Neural cell (in vitro differentiated cells): ENCODE data around the gene WTAP.

ENCODE experiments used
- EP300 ChIP-seq: fragments of 450-650 bp; conservative IDR thresholded peaks from 2 replicates; pipeline ENCODE4 v1.6.1; 2014; ENCODE audit warnings: antibody characterized with exemption, mild to moderate bottlenecking, moderate library complexity; ENCODE audit not compliant: poor library complexity, severe bottlenecking
- EZH2 ChIP-seq: fragments of 200-600, 300-800 bp; shearing (Covaris generic), sonication (generic); IDR thresholded peaks from 2 replicates; pipeline ENCODE4 v1.6.1; 2014; ENCODE audit warnings: antibody characterized with exemption, low read length, borderline replicate concordance, mild to moderate bottlenecking; ENCODE audit not compliant: insufficient read depth, poor library complexity, severe bottlenecking
- MXI1 ChIP-seq: fragments of 450-650 bp; conservative IDR thresholded peaks from 2 replicates; pipeline ENCODE4 v1.6.1; 2014; ENCODE audit warnings: antibody characterized with exemption, mild to moderate bottlenecking; ENCODE audit not compliant: poor library complexity, severe bottlenecking
- POLR2AphosphoS5 ChIP-seq: IDR thresholded peaks from 2 replicates; pipeline ENCODE4 v1.6.1; 2012
- RAD21 ChIP-seq: fragments of 450-650 bp; conservative IDR thresholded peaks from 2 replicates; pipeline ENCODE4 v1.6.1; 2014; ENCODE audit warnings: antibody characterized with exemption, mild to moderate bottlenecking, moderate library complexity
- SMC3 ChIP-seq: fragments of 450-650 bp; conservative IDR thresholded peaks from 2 replicates; pipeline ENCODE4 v1.6.1; 2014; ENCODE audit warnings: antibody characterized with exemption, mild to moderate bottlenecking, moderate library complexity; ENCODE audit not compliant: poor library complexity
- TAF1 ChIP-seq: IDR thresholded peaks from 2 replicates; pipeline ENCODE4 v1.6.1; 2012; ENCODE audit warnings: low read depth
- TF ChIP-seq, protein P1 (sequence below): fragments of 450-650 bp; IDR thresholded peaks from 2 replicates; pipeline ENCODE4 v1.5.1; 2014; ENCODE audit warnings: antibody characterized with exemption, mild to moderate bottlenecking, moderate library complexity; ENCODE audit not compliant: poor library complexity, severe bottlenecking
- TF ChIP-seq, protein P2 (sequence below): IDR thresholded peaks from 2 replicates; pipeline ENCODE4 v1.6.1; 2012; ENCODE audit warnings: borderline replicate concordance

DNA sequence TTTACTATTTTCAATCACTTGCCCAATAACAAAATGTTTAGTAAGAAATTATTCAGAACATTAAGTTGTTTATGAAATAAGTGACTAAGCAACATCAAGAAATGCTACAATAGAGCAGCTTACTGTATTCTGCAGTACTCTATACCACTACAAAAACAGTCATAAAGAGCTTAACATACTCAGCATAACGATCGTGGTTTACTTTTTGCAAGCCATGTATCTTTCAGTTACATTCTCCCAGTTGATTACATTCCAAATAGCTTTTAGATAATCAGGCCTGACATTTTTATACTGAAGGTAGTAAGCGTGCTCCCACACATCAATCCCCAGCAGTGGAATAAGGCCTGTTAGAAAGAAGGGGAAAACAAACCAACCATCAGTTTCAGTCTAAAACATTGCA lies 45.0 kb upstream of the WTAP start:
- TF ChIP-seq, protein P1, sequence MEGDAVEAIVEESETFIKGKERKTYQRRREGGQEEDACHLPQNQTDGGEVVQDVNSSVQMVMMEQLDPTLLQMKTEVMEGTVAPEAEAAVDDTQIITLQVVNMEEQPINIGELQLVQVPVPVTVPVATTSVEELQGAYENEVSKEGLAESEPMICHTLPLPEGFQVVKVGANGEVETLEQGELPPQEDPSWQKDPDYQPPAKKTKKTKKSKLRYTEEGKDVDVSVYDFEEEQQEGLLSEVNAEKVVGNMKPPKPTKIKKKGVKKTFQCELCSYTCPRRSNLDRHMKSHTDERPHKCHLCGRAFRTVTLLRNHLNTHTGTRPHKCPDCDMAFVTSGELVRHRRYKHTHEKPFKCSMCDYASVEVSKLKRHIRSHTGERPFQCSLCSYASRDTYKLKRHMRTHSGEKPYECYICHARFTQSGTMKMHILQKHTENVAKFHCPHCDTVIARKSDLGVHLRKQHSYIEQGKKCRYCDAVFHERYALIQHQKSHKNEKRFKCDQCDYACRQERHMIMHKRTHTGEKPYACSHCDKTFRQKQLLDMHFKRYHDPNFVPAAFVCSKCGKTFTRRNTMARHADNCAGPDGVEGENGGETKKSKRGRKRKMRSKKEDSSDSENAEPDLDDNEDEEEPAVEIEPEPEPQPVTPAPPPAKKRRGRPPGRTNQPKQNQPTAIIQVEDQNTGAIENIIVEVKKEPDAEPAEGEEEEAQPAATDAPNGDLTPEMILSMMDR = no peak
- TF ChIP-seq, protein P2, sequence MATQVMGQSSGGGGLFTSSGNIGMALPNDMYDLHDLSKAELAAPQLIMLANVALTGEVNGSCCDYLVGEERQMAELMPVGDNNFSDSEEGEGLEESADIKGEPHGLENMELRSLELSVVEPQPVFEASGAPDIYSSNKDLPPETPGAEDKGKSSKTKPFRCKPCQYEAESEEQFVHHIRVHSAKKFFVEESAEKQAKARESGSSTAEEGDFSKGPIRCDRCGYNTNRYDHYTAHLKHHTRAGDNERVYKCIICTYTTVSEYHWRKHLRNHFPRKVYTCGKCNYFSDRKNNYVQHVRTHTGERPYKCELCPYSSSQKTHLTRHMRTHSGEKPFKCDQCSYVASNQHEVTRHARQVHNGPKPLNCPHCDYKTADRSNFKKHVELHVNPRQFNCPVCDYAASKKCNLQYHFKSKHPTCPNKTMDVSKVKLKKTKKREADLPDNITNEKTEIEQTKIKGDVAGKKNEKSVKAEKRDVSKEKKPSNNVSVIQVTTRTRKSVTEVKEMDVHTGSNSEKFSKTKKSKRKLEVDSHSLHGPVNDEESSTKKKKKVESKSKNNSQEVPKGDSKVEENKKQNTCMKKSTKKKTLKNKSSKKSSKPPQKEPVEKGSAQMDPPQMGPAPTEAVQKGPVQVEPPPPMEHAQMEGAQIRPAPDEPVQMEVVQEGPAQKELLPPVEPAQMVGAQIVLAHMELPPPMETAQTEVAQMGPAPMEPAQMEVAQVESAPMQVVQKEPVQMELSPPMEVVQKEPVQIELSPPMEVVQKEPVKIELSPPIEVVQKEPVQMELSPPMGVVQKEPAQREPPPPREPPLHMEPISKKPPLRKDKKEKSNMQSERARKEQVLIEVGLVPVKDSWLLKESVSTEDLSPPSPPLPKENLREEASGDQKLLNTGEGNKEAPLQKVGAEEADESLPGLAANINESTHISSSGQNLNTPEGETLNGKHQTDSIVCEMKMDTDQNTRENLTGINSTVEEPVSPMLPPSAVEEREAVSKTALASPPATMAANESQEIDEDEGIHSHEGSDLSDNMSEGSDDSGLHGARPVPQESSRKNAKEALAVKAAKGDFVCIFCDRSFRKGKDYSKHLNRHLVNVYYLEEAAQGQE = no peak
- TF ChIP-seq RAD21 = no peak
- TF ChIP-seq EZH2 = no peak
- TF ChIP-seq TAF1 = no peak
- TF ChIP-seq MXI1 = no peak
- TF ChIP-seq POLR2AphosphoS5 = no peak
- TF ChIP-seq EP300 = no peak
- no peak for TF ChIP-seq SMC3
